G401 (cell line): ENCODE results near the gene PKLR. TPM values are rescaled to one million over a fixed set of nuclear protein-coding genes. Genes with fewer than 3 reads are reported as not detected.
A peak's percentile ranks its signal among the peaks of the same experiment; 100 is the strongest.
"Not testable (repeated sequence)": the region's sequence is repeated elsewhere in the genome, so short reads cannot be mapped to it uniquely, and the experiment has no call there.

Experiments
- DNase-seq: peaks from one replicate; pipeline ENCODE4 v3.0.0-alpha.2; 2015; ENCODE audit warnings: low spot score
- in situ Hi-C: cut with HindIII; loops from 2 replicates; pipeline ENCODE4 v1.10.0; 2016; ENCODE audit warnings: low sequenced_read_pairs, mixed read lengths
- total RNA-seq: library from RNA; depleted of rRNA; stranded (reverse); fragments of >200 nt; shearing (Covaris generic); gene quantifications from 2 replicates; pipeline ENCODE4 v1.2.3, GENCODE V29; 2014

PKLR gene
- total RNA-seq, 1 experiment from 2014 or later, result not detected

GRCh38 chr1:155291006-155291405 is 10.2 kb downstream of the PKLR start:
- in situ Hi-C loops, DNase-seq: not testable (repeated sequence)

- in situ Hi-C loops, result no loop called here
- no peak for DNase-seq
These were observed 13.2 kb downstream of the PKLR start for GRCh38 chr1:155287987-155288543.

- no peak for DNase-seq
- in situ Hi-C loops, result no loop called here
These were observed 14.7 kb downstream of the PKLR start for GRCh38 chr1:155286544-155286943.

- in situ Hi-C loops, result no loop called here
- DNase-seq, result no peak
These were observed 15.6 kb downstream of the PKLR start for GRCh38 chr1:155285631-155286044.

- DNase-seq, result no peak
- in situ Hi-C loops, result no loop called here
These were observed 16.2 kb downstream of the PKLR start for GRCh38 chr1:155285063-155285462.

- in situ Hi-C loops, result no loop called here
- DNase-seq, result no peak
These were observed 16.8 kb downstream of the PKLR start for GRCh38 chr1:155284476-155284875.

GRCh38 chr1:155282488-155283091 is 18.6 kb downstream of the PKLR start:
- no peak for DNase-seq
- in situ Hi-C loops, result no loop called here

- peak; percentile 29 for DNase-seq
- in situ Hi-C loops, result no loop called here
These were observed 22.0 kb downstream of the PKLR start for GRCh38 chr1:155279268-155279667.

GRCh38 chr1:155278689-155279160 is 22.5 kb downstream of the PKLR start:
- in situ Hi-C loops, result no loop called here
- no peak for DNase-seq

- DNase-seq, result peak; percentile 89
- in situ Hi-C loops, result no loop called here
These were observed 23.1 kb downstream of the PKLR start for GRCh38 chr1:155277902-155278688.

- in situ Hi-C loops, result no loop called here
- peak; percentile 99 for DNase-seq
These were observed 24.0 kb downstream of the PKLR start, which contains the start of gene HCN3 for GRCh38 chr1:155277070-155277901. TSS of gene HCN3 (plus strand) at chr1:155277463. CDS start at chr1:155277591, 128 bp downstream.

GRCh38 chr1:155273343-155274245 is 27.6 kb downstream of the PKLR start, which contains the start of gene CLK2:
TSS of gene CLK2 (minus strand) at chr1:155273504. CDS start at chr1:155270977, 2,527 bp downstream.
- in situ Hi-C loops, result no loop called here
- DNase-seq, result peak; percentile 94

GRCh38 chr1:155272466-155273342 is 28.5 kb downstream of the PKLR start:
- in situ Hi-C loops, result no loop called here
- DNase-seq, result no peak

GRCh38 chr1:155269381-155269780 is 31.9 kb downstream of the PKLR start:
- DNase-seq, result no peak
- in situ Hi-C loops, result no loop called here

GRCh38 chr1:155268630-155269029 is 32.6 kb downstream of the PKLR start:
- in situ Hi-C loops, result no loop called here
- no peak for DNase-seq

- in situ Hi-C loops, result no loop called here
- DNase-seq, result no peak
These were observed 33.9 kb downstream of the PKLR start for GRCh38 chr1:155267373-155267772.

GRCh38 chr1:155266553-155266952 is 34.7 kb downstream of the PKLR start:
- in situ Hi-C loops, result no loop called here
- no peak for DNase-seq
